T47D (cell line): ENCODE data around the gene PKIB.
A peak's percentile ranks its signal among the peaks of the same experiment; 100 is the strongest.

Experiments used
- DNase-seq, 2 experiments: peaks; one replicate each; pipeline versions ENCODE4 v3.0.0 to v3.0.0-alpha.2; 2011 to 2012; ENCODE audit warnings: low read depth in 1 of 2, low spot score in 1 of 2
- JUND ChIP-seq: IDR thresholded peaks from 2 replicates; pipeline ENCODE4 v1.6.1; 2012; ENCODE audit warnings: low read depth
- in situ Hi-C: cut with HindIII; loops from 2 replicates; pipeline ENCODE4 v1.10.0; 2016; ENCODE audit warnings: low sequenced_read_pairs, low pct_unique_long_range_greater_than_20kb

The PKIB gene

DNA sequence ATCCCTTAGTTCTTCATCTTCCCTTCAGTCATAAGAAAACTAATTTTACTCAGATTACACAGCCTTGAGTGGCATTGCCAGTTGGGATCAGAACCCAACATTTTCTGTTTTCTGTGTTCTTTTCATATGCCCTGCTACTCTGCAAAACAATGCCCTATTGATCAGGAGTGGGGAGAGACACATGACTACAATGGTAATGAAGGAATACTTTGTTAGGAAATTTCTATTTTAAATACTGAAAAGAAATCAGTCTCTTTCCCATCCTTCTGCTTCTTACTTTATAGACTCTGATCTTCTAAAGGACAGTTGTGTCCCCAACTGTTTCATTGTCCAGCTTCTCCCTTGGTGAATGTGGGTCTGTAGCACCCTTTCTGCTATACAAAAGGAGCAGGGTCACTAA lies 5.5 kb upstream of the PKIB start:
- DNase-seq = no peak
- TF ChIP-seq JUND = no peak
- in situ Hi-C loops = no loop called here

DNA sequence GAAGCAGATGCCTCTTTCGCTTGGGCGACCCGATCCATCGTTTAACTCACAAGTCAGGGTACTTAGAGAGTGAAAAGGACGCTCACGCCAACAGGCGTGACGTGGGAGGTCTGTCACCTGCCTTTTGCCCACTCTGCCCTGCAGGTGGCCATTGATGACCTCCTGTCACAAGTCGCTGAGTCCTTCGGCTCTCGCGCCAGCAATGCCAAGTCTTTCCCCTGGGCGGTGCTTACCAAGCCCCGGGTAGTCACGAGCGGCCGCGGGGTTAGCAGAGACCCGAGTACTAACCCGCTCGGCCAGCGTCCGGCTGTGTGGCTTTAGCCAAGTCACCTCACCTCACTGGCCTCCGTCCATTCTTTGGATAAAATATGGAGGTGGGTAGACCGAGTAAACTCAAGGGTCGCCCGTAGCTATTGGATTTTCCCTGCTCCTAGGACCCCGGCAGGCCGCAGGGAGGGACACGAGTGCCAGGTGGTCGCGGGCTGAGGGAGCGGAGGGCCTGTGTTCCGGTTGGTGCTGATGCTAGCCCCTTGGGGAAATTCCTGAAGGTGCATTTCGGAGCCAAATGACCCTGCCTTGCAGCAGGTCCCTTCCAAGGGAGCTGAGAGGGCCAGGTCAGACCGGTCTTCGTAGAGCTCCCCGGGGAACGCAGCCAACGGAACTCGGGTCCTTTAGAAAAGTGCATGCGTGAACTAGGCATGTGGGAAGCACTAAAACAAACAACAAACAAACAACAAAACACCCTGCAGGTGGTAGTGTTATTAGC lies 668 bp downstream of the PKIB start:
- peak; percentile 21 to 67 for DNase-seq
- no peak for TF ChIP-seq JUND
- in situ Hi-C loops = no loop called here

DNA sequence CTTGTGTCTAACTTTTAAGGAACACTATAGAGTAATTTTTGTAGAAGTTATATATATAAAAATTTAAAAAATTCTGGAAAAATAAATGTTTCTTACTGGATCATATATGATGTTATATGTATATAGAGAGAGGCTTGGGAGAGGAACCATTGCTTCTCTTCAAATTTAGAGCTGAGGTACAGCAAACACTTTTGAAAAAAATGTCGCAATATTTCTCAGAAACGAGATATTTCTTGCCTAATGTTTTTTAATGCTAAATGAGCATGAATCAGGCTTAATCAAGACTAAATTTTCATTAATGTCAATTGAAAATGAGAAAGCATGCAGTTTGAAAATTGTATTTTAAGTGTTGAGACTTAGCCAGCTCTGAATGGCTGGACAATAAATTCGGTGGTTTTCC lies 2.6 kb downstream of the PKIB start:
- TF ChIP-seq JUND = no peak
- in situ Hi-C loops = no loop called here

DNA sequence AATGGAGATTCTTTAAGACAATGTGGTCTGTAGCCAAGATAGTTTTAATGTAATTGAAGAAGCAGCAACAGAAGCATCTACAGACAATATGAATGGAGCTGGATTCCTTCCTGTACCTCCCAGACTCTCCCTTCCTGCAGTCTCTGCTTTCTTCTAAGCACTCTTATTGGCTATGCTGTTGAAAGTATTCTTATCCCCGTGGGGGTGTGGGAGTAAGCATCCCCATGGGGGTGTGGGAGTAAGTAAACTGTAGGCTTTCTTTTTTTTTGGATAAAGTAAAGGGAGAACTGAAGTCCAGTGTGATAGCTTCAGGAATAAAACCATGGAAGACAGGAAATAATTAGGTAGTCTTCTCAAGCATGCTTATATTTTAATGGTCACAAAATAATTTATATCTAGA lies 4.1 kb downstream of the PKIB start:
- in situ Hi-C loops = no loop called here
- TF ChIP-seq JUND = no peak
- DNase-seq = no peak

More for the DNA sequence above, 2.6 kb downstream of the PKIB start:
- no peak for DNase-seq

DNA sequence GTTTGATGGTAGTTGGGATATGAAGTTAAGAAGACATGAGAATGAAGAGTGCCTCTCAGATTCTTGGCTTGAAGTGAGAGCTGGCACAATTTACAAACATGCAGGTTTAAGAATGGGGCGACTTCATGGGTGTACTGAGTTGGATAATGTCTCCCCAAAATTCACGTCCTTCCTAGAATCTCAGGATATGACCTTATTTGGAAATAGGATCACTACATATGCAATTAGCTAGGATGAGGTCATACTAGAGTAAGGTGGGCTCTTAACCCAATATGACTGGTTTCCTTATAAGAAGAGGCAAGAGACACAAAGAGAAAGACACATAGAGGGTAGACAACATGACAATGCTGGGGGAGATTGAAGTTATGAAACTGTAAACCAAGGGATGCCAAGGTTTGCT lies 5.2 kb downstream of the PKIB start:
- no peak for DNase-seq
- no peak for TF ChIP-seq JUND
- in situ Hi-C loops = no loop called here

DNA sequence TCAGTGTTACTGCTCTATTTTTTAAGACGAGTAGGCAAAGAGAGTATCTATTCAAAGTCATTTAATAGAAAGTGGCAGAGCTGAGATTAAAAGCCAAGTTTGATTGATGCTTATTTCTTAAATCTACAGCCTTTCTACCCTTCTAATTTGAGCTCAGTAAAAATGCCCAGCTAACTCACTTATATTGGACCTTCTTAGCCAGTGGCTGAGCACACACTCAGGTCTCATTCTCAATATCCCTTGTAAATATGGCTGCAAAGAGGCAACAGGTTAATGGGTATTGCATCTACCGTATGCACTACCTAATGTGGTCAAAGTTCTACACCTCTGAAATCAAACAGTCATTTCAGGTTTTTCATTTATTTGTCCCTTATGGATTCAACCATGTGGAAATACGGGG lies 6.7 kb downstream of the PKIB start:
- in situ Hi-C loops = no loop called here
- TF ChIP-seq JUND = no peak
- DNase-seq = no peak

DNA sequence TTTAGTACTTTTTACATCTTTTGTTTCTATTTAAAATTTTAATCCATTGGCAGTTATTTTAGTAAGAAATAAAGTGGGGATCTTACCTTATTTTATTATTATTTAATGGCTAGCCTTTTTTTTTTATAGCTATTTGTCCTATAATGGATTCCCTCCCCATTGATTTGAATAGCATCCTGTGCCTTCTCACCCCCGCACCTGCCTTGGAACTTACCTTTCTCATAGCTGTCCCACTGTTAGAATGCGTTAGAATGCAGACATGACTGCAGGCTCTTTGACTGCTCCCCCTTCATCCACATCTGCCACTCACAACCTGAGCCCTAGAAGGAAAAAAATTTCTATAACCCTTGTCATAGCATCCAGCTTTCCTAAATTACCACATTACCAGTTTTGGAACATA lies 9.1 kb downstream of the PKIB start:
- TF ChIP-seq JUND = no peak
- no peak for DNase-seq
- in situ Hi-C loops = no loop called here

DNA sequence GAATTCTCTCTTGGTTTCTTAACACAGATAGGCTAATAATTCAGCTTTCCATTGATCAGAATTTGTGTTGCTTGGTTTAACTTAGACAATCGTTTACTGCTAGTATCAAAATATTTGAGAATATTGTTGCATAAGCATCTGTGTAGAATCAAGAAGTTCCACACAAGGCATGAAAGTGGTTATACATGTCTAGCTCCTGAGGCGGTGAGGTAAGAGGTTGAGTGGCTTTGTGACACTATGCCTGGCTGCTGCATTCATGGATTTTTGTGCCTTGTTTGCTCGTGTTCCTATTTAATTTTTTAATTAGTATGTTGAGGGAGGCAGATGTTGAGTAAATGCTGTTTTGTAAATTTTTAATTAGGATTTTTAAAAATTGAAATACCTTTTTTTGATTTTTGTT lies 10.2 kb downstream of the PKIB start:
- TF ChIP-seq JUND = no peak
- in situ Hi-C loops = no loop called here
- DNase-seq = peak in 1 of 2 experiments; percentile 30

DNA sequence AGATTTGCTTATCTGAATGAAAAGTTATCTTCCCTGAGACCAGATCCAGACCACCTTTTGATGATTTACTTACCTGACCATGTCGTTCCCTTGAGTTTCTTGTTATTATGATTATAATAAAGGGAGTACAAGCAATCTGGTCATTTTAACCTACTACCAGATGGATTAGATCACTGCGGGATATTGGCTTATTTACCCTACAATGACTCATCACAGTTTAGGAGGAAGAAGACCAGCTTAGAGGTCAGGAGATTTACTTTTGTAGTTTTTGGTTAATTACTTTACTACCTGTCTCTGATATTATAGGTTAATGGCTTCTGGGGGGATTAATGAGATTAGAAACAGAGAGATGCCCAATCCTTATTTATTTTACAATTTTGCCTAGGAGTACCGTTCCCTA lies 10.7 kb downstream of the PKIB start:
- no peak for DNase-seq
- in situ Hi-C loops = no loop called here
- TF ChIP-seq JUND = peak; percentile 68; the same call in 1 of the 2 replicates

DNA sequence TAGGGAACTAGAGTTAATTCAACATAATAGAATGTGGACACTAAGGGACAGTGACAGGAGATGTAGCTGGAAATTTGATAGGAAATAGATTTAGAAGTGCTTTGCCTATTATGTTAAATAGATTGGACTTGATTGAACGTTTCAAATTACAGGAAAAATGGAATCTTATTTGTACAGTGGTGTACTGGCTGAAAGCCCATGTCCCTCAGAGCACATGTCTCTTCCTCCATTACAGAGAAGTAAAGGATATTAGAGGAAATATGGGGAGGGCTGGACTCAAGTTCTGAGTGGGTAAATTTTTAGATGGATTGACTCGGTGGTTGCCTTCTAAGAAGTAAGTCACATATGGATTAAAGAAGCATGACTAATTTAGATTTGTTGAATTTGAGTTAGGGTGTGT lies 11.4 kb downstream of the PKIB start:
- TF ChIP-seq JUND = no peak
- DNase-seq = no peak
- in situ Hi-C loops = no loop called here

DNA sequence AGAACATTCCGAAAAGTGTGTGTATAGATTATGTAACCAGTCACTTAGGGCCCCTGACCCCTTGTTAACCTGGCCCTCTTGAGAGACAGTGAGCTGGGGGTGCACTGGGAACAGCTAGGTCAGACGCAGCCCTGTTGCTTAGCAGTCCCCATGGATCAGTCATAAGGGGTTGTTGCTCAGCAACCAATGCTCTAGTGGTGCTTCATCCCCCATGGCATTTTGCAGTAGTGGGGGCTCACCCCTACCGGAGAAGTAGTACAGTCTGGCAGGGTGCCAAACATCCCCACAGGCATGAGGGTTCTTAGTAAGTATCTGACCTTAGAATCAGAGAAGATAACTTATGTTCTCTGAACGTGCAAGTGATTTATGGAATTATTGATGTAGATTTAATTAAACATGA lies 12.3 kb downstream of the PKIB start:
- DNase-seq = no peak
- TF ChIP-seq JUND = no peak
- in situ Hi-C loops = no loop called here

DNA sequence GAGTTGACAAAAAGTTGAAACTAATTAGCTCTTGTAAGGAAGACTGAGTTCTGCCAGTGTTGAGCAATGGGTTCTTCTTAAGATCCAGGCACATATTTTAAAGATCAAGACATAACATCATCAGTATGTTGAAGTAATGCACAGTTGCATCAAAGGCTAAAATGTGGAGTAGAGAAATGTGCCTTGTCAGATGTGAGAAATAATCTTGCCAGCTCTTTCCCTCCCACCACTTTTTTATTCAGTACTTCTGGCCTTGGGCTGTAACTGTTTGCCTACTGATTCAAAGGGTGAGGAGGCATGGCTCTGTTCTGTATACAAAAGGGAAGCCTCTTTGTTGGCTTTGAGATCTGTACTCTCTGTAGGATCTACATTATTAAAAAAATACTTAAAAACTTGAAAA lies 13.1 kb downstream of the PKIB start:
- in situ Hi-C loops = no loop called here
- no peak for TF ChIP-seq JUND
- no peak for DNase-seq

DNA sequence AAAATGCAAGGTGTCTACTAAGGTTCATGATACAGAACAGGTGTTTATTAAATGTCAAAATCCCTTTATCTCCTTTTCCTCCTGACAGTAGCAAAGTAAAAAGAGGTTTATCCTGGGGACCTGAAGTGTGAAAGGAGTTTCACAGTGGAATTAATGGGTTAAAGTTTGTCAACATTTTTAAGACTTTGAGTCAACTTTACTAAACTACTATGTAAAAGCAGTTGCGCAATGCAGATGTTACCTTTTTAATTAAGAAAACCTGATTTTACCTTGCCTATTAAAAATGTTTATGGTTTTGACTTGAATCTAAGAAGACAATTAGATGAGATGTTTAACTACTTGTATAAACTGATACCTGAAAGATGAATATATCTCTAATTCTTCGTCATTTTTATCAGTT lies 14.6 kb downstream of the PKIB start:
- no peak for TF ChIP-seq JUND
- in situ Hi-C loops = no loop called here
- no peak for DNase-seq

DNA sequence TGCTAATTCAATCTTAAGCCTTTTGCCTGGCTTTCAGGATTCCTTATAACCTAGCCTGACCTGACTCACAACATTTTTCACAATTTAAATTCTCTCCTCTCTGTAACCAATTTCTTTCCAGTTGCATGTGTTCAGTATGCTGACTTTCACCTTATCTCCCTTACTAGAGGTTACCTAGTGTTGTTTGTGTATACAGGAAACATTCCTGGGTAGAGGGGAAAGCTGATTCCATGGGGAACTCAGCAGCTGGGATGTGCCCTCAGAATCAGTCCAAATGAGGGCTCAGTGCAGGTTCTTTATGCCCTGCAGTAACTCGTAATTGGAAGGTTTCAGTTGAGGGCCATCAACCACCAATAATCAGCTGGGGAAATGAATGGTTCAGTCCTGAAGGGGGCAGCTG lies 18.5 kb downstream of the PKIB start:
- DNase-seq = no peak
- in situ Hi-C loops = no loop called here
- TF ChIP-seq JUND = no peak
